HCT116 (cell line): ENCODE data around the gene KLHDC7A. TPM values are rescaled to one million over a fixed set of nuclear protein-coding genes. Genes with fewer than 3 reads are reported as not detected.

Source experiments
- ATAC-seq: fragments of 200-7000 bp; cut with Tn5 transposase; 2 replicates; pipeline ENCODE4 v1.9.1; 2020; ENCODE audit warnings: mild to moderate bottlenecking, moderate library complexity
- BruUV-seq: library from RNA; stranded (reverse); fragments of 400-500 nt; replicated peaks from 2 replicates; lab custom pipeline; 2021; lab: Mats Ljungman, UMichigan
- CTCF ChIA-PET: fragments of 300-600 bp; sonication (Branson Sonifier 250); formaldehyde crosslinking; loops from one replicate; lab custom pipeline; 2021; ENCODE audit warnings: antibody characterized with exemption; lab: Charles Lee
- POLR2A ChIA-PET: fragments of 300-600, 350-600 bp; sonication (Branson Sonifier 250); formaldehyde crosslinking; loops from one replicate; lab custom pipeline; 2021; ENCODE audit warnings: antibody characterized with exemption; lab: Charles Lee
- RAD21 ChIA-PET, 2 experiments: fragments of 300-600 bp; sonication (Branson Sonifier 250); formaldehyde crosslinking; loops; one replicate each; lab custom pipeline; 2023; ENCODE audit warnings: low total read pairs in 2 of 2; ENCODE audit not compliant: uncharacterized antibody in 2 of 2, unreplicated experiment in 2 of 2, low non-redundant PET in 1 of 2; lab: Charles Lee
- DNase-seq: peaks from one replicate; pipeline ENCODE4 v3.0.0-alpha.2; 2010; ENCODE audit warnings: low read depth, low spot score
- H2AFZ ChIP-seq: fragments of 200-600 bp; shearing (Covaris generic), sonication (generic); 2 replicates; pipeline ENCODE4 v1.6.1; 2017; ENCODE audit warnings: low read depth, mixed run types, mixed read lengths, antibody characterized with exemption, low read length; ENCODE audit not compliant: poor library complexity, severe bottlenecking
- H3K27ac ChIP-seq: 2 replicates; pipeline ENCODE4 v1.5.1; 2012; ENCODE audit warnings: low read depth, low read length
- H3K27me3 ChIP-seq: fragments of 200-600 bp; sonication (generic); 2 replicates; pipeline ENCODE4 v1.6.1; 2016; ENCODE audit warnings: mixed run types, low read length, mixed read lengths; ENCODE audit not compliant: insufficient read depth
- H3K36me3 ChIP-seq, 2 experiments: fragments of 200-500 bp in 1 of 2; fragments of 200-600 bp in 1 of 2; sonication (Bioruptor generic) in 1 of 2; sonication (generic) in 1 of 2; 2 replicates each; pipeline versions ENCODE4 v1.5.1 to v1.6.1; 2014 to 2016; ENCODE audit warnings: low read length in 2 of 2, inconsistent platforms in 1 of 2, mixed read lengths in 1 of 2, mixed run types in 1 of 2; ENCODE audit not compliant: insufficient read depth in 2 of 2, control insufficient read depth in 1 of 2
- H3K4me1 ChIP-seq, 2 experiments: fragments of 200-600 bp in 1 of 2; sonication (generic) in 1 of 2; 2 replicates each; pipeline versions ENCODE4 v1.5.1 to v1.6.1; 2012 to 2017; ENCODE audit warnings: low read length in 2 of 2, inconsistent platforms in 1 of 2, mild to moderate bottlenecking in 1 of 2, mixed read lengths in 1 of 2, mixed run types in 1 of 2, moderate library complexity in 1 of 2; ENCODE audit not compliant: insufficient read depth in 2 of 2, control insufficient read depth in 1 of 2
- H3K4me2 ChIP-seq: fragments of 200-600 bp; sonication (generic); 2 replicates; pipeline ENCODE4 v1.6.1; 2017; ENCODE audit warnings: mixed run types, low read length, mixed read lengths
- H3K4me3 ChIP-seq, 2 experiments: fragments of 200-600 bp in 1 of 2; sonication (generic) in 1 of 2; replicated peaks in 1 of 2; 2 replicates each; pipeline ENCODE4 v1.5.1; 2011 to 2016; ENCODE audit warnings: low read length in 2 of 2, control low read depth in 1 of 2, low read depth in 1 of 2, mild to moderate bottlenecking in 1 of 2, mixed read lengths in 1 of 2, mixed run types in 1 of 2
- H3K79me2 ChIP-seq: fragments of 200-600 bp; sonication (generic); 2 replicates; pipeline ENCODE4 v1.6.1; 2017; ENCODE audit warnings: mild to moderate bottlenecking, mixed run types, low read length, moderate library complexity, mixed read lengths; ENCODE audit not compliant: insufficient read depth
- H3K9ac ChIP-seq: fragments of 200-600 bp; sonication (generic); 2 replicates; pipeline ENCODE4 v1.6.1; 2016; ENCODE audit warnings: low read length, mixed read lengths
- H3K9me2 ChIP-seq: fragments of 200-600 bp; sonication (generic), shearing (Covaris generic); 2 replicates; pipeline ENCODE4 v1.6.1; 2017; ENCODE audit warnings: mixed run types, mild to moderate bottlenecking, moderate library complexity; ENCODE audit not compliant: insufficient read depth
- H3K9me3 ChIP-seq, 2 experiments: fragments of 200-500 bp in 1 of 2; fragments of 200-600 bp in 1 of 2; sonication (Bioruptor generic) in 1 of 2; sonication (generic) in 1 of 2; 2 replicates each; pipeline ENCODE4 v1.6.1; 2014 to 2017; ENCODE audit warnings: low read length in 2 of 2, mixed read lengths in 2 of 2, inconsistent platforms in 1 of 2, low read depth in 1 of 2, mild to moderate bottlenecking in 1 of 2, mixed run types in 1 of 2, moderate library complexity in 1 of 2; ENCODE audit not compliant: control insufficient read depth in 1 of 2, insufficient read depth in 1 of 2
- H4K20me1 ChIP-seq: fragments of 200-600 bp; sonication (generic), shearing (Covaris generic); 2 replicates; pipeline ENCODE4 v1.6.1; 2017; ENCODE audit warnings: mixed run types, mild to moderate bottlenecking, moderate library complexity; ENCODE audit not compliant: insufficient read depth
- CTCF ChIP-seq, 3 experiments: fragments of 200-600 bp in 1 of 3; sonication (generic) in 1 of 3; IDR thresholded peaks in 2 of 3; conservative IDR thresholded peaks in 1 of 3; 2 replicates each; pipeline ENCODE4 v1.5.1; 2012 to 2017; ENCODE audit warnings: low read depth in 2 of 3, low read length in 2 of 3, antibody characterized with exemption in 1 of 3, borderline replicate concordance in 1 of 3, control low read depth in 1 of 3, mild to moderate bottlenecking in 1 of 3, mixed read lengths in 1 of 3, mixed run types in 1 of 3, moderate library complexity in 1 of 3; ENCODE audit not compliant: insufficient read depth in 1 of 3
- EGR1 ChIP-seq: IDR thresholded peaks from 2 replicates; pipeline ENCODE4 v1.6.1; 2012; ENCODE audit warnings: low read depth
- EZH2phosphoT487 ChIP-seq: fragments of 200-600 bp; IDR thresholded peaks from 2 replicates; pipeline ENCODE4 v1.6.1; 2018; ENCODE audit warnings: antibody characterized with exemption, borderline replicate concordance
- JUND ChIP-seq: IDR thresholded peaks from 2 replicates; pipeline ENCODE4 v1.6.1; 2012
- MAX ChIP-seq: IDR thresholded peaks from 2 replicates; pipeline ENCODE4 v1.6.1; 2012
- POLR2A ChIP-seq: IDR thresholded peaks from 2 replicates; pipeline ENCODE4 v1.7.0; 2011; ENCODE audit warnings: borderline replicate concordance; ENCODE audit not compliant: insufficient read depth, insufficient read length; ENCODE audit errors: extremely low read depth
- POLR2AphosphoS5 ChIP-seq: IDR thresholded peaks from 2 replicates; pipeline ENCODE4 v1.6.1; 2011; ENCODE audit warnings: mild to moderate bottlenecking, low read depth, low read length, moderate library complexity
- RAD21 ChIP-seq: IDR thresholded peaks from 2 replicates; pipeline ENCODE4 v1.6.1; 2012; ENCODE audit warnings: low read depth, mild to moderate bottlenecking
- SIN3A ChIP-seq: IDR thresholded peaks from 2 replicates; pipeline ENCODE4 v1.6.1; 2012; ENCODE audit warnings: low read depth
- TCF7L2 ChIP-seq: IDR thresholded peaks from 2 replicates; pipeline ENCODE4 v1.7.0; 2011; ENCODE audit warnings: borderline replicate concordance, inconsistent platforms; ENCODE audit not compliant: insufficient read depth, insufficient read length; ENCODE audit errors: extremely low read depth
- YY1 ChIP-seq: IDR thresholded peaks from 2 replicates; pipeline ENCODE4 v1.6.1; 2011; ENCODE audit warnings: low read length, low read depth, moderate library complexity, mild to moderate bottlenecking; ENCODE audit not compliant: insufficient replicate concordance; ENCODE audit errors: extremely low read depth
- ZBTB33 ChIP-seq: IDR thresholded peaks from 2 replicates; pipeline ENCODE4 v1.6.1; 2011; ENCODE audit warnings: mild to moderate bottlenecking, low read length, moderate library complexity; ENCODE audit not compliant: insufficient replicate concordance; ENCODE audit errors: extremely low read depth
- intact Hi-C: fragments of 100-400 bp; cut with micrococcal nuclease; formaldehyde crosslinking; loops from 2 replicates; pipeline ENCODE4 v1.10.0; 2022
- total RNA-seq: library from RNA; stranded (reverse); gene quantifications from one replicate; pipeline ENCODE4 v1.2.1, GENCODE V29; 2021; ENCODE audit not compliant: unreplicated experiment

Gene KLHDC7A
- total RNA-seq, 1 experiment from 2014 or later, result 0.30 TPM

- Histone ChIP-seq H3K9ac (no peak overlapping the region), H3K79me2 (no peaks in the 10 kb centered on the region), H3K36me3 (no peaks in the 10 kb centered on the region), H3K4me2 (no peak overlapping the region), H3K9me3 (no peaks in the 10 kb centered on the region; a peak in 1 of 4 replicates), H3K27me3 (peaks cover 11% of the 10 kb centered on the region; the same call in 1 of the 2 replicates), H3K4me1 (no peaks in the 10 kb centered on the region), H2AFZ (no peak overlapping the region), H3K4me3 (no peak overlapping the region), H3K9me2 (no peaks in the 10 kb centered on the region), H4K20me1 (no peaks in the 10 kb centered on the region), H3K27ac (no peak overlapping the region)
- ATAC-seq (no peak), DNase-seq (no peak)
- no TSS peak for BruUV-seq
- POLR2A ChIA-PET, result no interaction called here
- CTCF ChIA-PET, result interaction anchor here (0.8 kb wide), 1 partner anchor 140 kb away, joined by 3 read pairs; no protein-coding TSS in a partner anchor
- TF ChIP-seq SIN3A (no peak), CTCF (IDR thresholded peaks at IDR 0.05 in 2 of 3, conservative IDR thresholded peaks at IDR 0.05 in 1 of 3; ENCODE audit: borderline replicate concordance in 1 of 3, insufficient read depth in 1 of 3, low read depth in 2 of 3, low read length in 2 of 3) (peak; percentile 13 to 17 (median 16); a peak in 3 of 6 replicates), POLR2AphosphoS5 (no peak), YY1 (no peak), MAX (no peak), EZH2phosphoT487 (no peak), POLR2A (no peak), EGR1 (no peak), ZBTB33 (no peak), RAD21 (peak; percentile 42), JUND (no peak), TCF7L2 (no peak)
- RAD21 ChIA-PET, result interaction anchor here in 1 of 2 experiments (0.7 kb wide), 1 partner anchor 175 kb away, joined by 3 read pairs; no protein-coding TSS in a partner anchor
- intact Hi-C loops, result no loop called here
Observed at GRCh38 chr1:18511149-18511873, 30.6 kb downstream of the KLHDC7A start.
